Measurements from ENCODE around the gene UBE2F. TPM values are rescaled to one million over a fixed set of nuclear protein-coding genes. Genes with fewer than 3 reads are reported as not detected.

Gene UBE2F
- total RNA-seq, 1 experiment from 2014 or later, result 116 TPM

GRCh38 chr2:238019962-238020361, 53.1 kb downstream of the UBE2F start:
- CTCF ChIA-PET, result interaction anchor here (0.6 kb wide), 2 partner anchors 23 to 156 kb away, joined by 3 read pairs; no protein-coding TSS in a partner anchor
- H3K36me3 Mint-ChIP-seq (ENCODE audit: insufficient read depth, unreplicated experiment), result peaks cover 60% of the 10 kb centered on the region
- H3K27me3 Mint-ChIP-seq (ENCODE audit: insufficient read depth, unreplicated experiment), result no peaks in the 10 kb centered on the region
- no TSS peak for BruUV-seq (replicated peaks)
- POLR2A ChIA-PET, result interaction anchor here (0.9 kb wide), 1 partner anchor 146 kb away, joined by 5 read pairs; no protein-coding TSS in a partner anchor
- TF ChIP-seq CTCF (IDR thresholded peaks at IDR 0.05; ENCODE audit: unreplicated experiment), result no peak
- DNase-seq (ENCODE audit: unreplicated experiment), result peak; percentile 59
- peak overlapping the region; percentile 16 for H3K4me3 Mint-ChIP-seq (ENCODE audit: unreplicated experiment)
- no peaks in the 10 kb centered on the region for H3K9me3 Mint-ChIP-seq (ENCODE audit: unreplicated experiment)
- intact Hi-C loops (cut with micrococcal nuclease), result loop anchor here (10.0 kb wide), 1 partner anchor 505 kb away; no protein-coding TSS in a partner anchor
- H3K4me1 Mint-ChIP-seq (ENCODE audit: insufficient read depth, unreplicated experiment), result peaks cover 11% of the 10 kb centered on the region
- H3K27ac Mint-ChIP-seq (ENCODE audit: low read depth, unreplicated experiment), result peak overlapping the region; percentile 53

GRCh38 chr2:238020816-238021215, 54.0 kb downstream of the UBE2F start:
- no peak overlapping the region for H3K4me3 Mint-ChIP-seq (ENCODE audit: unreplicated experiment)
- TF ChIP-seq CTCF (IDR thresholded peaks at IDR 0.05; ENCODE audit: unreplicated experiment), result no peak
- BruUV-seq (replicated peaks), result no TSS peak
- H3K4me1 Mint-ChIP-seq (ENCODE audit: insufficient read depth, unreplicated experiment), result peaks cover 16% of the 10 kb centered on the region
- CTCF ChIA-PET, result no interaction called here
- no peaks in the 10 kb centered on the region for H3K27me3 Mint-ChIP-seq (ENCODE audit: insufficient read depth, unreplicated experiment)
- H3K9me3 Mint-ChIP-seq (ENCODE audit: unreplicated experiment), result no peaks in the 10 kb centered on the region
- no peak overlapping the region for H3K27ac Mint-ChIP-seq (ENCODE audit: low read depth, unreplicated experiment)
- H3K36me3 Mint-ChIP-seq (ENCODE audit: insufficient read depth, unreplicated experiment), result peaks cover 62% of the 10 kb centered on the region
- intact Hi-C loops (cut with micrococcal nuclease), result no loop called here
- no peak for DNase-seq (ENCODE audit: unreplicated experiment)
- POLR2A ChIA-PET, result no interaction called here

GRCh38 chr2:238021327-238021726, 54.5 kb downstream of the UBE2F start:
- BruUV-seq (replicated peaks), result no TSS peak
- TF ChIP-seq CTCF (IDR thresholded peaks at IDR 0.05; ENCODE audit: unreplicated experiment), result no peak
- DNase-seq (ENCODE audit: unreplicated experiment), result peak; percentile 16
- ChIA-PET POLR2A (no interaction called here), CTCF (no interaction called here)
- H3K27ac Mint-ChIP-seq (ENCODE audit: low read depth, unreplicated experiment), result peak overlapping the region; percentile 61
- intact Hi-C loops (cut with micrococcal nuclease), result no loop called here
- peaks cover 16% of the 10 kb centered on the region for H3K4me1 Mint-ChIP-seq (ENCODE audit: insufficient read depth, unreplicated experiment)
- H3K36me3 Mint-ChIP-seq (ENCODE audit: insufficient read depth, unreplicated experiment), result peaks cover 65% of the 10 kb centered on the region
- H3K27me3 Mint-ChIP-seq (ENCODE audit: insufficient read depth, unreplicated experiment), result no peaks in the 10 kb centered on the region
- H3K4me3 Mint-ChIP-seq (ENCODE audit: unreplicated experiment), result no peak overlapping the region
- H3K9me3 Mint-ChIP-seq (ENCODE audit: unreplicated experiment), result no peaks in the 10 kb centered on the region

- ChIA-PET POLR2A (no interaction called here), CTCF (no interaction called here)
- no peaks in the 10 kb centered on the region for H3K9me3 Mint-ChIP-seq (ENCODE audit: unreplicated experiment)
- H3K36me3 Mint-ChIP-seq (ENCODE audit: insufficient read depth, unreplicated experiment), result peaks cover 67% of the 10 kb centered on the region
- no TSS peak for BruUV-seq (replicated peaks)
- DNase-seq (ENCODE audit: unreplicated experiment), result no peak
- peak overlapping the region; percentile 61 for H3K27ac Mint-ChIP-seq (ENCODE audit: low read depth, unreplicated experiment)
- no peaks in the 10 kb centered on the region for H3K27me3 Mint-ChIP-seq (ENCODE audit: insufficient read depth, unreplicated experiment)
- TF ChIP-seq CTCF (IDR thresholded peaks at IDR 0.05; ENCODE audit: unreplicated experiment), result no peak
- intact Hi-C loops (cut with micrococcal nuclease), result no loop called here
- no peak overlapping the region for H3K4me3 Mint-ChIP-seq (ENCODE audit: unreplicated experiment)
- H3K4me1 Mint-ChIP-seq (ENCODE audit: insufficient read depth, unreplicated experiment), result peaks cover 16% of the 10 kb centered on the region
Observed at GRCh38 chr2:238022594-238023157, 55.9 kb downstream of the UBE2F start.

All from MCF 10A (cell line).